Right atrium auricular region (tissue), 2 donors: ENCODE results near the gene ZNF784. TPM values are rescaled to one million over a fixed set of nuclear protein-coding genes. Genes with fewer than 3 reads are reported as not detected.

Experiments
- DNase-seq: peaks from one replicate; pipeline ENCODE4 v3.0.0-alpha.2; 2019; ENCODE audit warnings: low spot score
- H3K27ac ChIP-seq, 2 donors: fragments of 200-600 bp; sonication (generic); 1 replicate in 1 of 2; 2 replicates in 1 of 2; pipeline ENCODE4 v1.5.1; 2016 to 2019
- H3K27me3 ChIP-seq, 2 donors: fragments of 200-600 bp; sonication (generic); one replicate each; pipeline versions ENCODE4 v1.5.1 to v1.6.0; 2017 to 2019
- H3K36me3 ChIP-seq: fragments of 200-600 bp; sonication (generic); one replicate; pipeline ENCODE4 v1.5.1; 2016
- H3K4me1 ChIP-seq, 2 donors: fragments of 200-600 bp; sonication (generic); one replicate each; pipeline versions ENCODE4 v1.5.1 to v1.6.0; 2017 to 2019
- H3K4me3 ChIP-seq, 2 donors: fragments of 200-600 bp; sonication (generic); 1 replicate in 1 of 2; 2 replicates in 1 of 2; pipeline ENCODE4 v1.5.1; 2017 to 2019; ENCODE audit warnings: mild to moderate bottlenecking in 1 of 2, moderate library complexity in 1 of 2
- H3K9me3 ChIP-seq, 2 donors: fragments of 200-600 bp; sonication (generic); one replicate each; pipeline ENCODE4 v1.5.1; 2019
- CTCF ChIP-seq, 2 donors: fragments of 200-600 bp; sonication (generic); IDR thresholded peaks; one replicate each; pipeline ENCODE4 v1.5.1; 2019; ENCODE audit warnings: antibody characterized with exemption in 2 of 2
- total RNA-seq, 2 donors: library from RNA; depleted of rRNA; stranded (reverse); fragments of >200 nt; gene quantifications; one replicate each; pipeline ENCODE4 v1.1.0, GENCODE V29; 2016

Gene ZNF784
- total RNA-seq, 2 donors from 2014 or later: 7.8 to 10.6 TPM

- Histone ChIP-seq H3K4me3 (peak within 1 kb of the TSS; percentile 80 to 88), H3K4me1 (peaks cover 0 to 46% of the 10 kb centered on the region in 2 donors), H3K36me3 (peaks cover 11% of the 10 kb centered on the region), H3K27me3 (no peaks in the 10 kb centered on the region), H3K9me3 (no peaks in the 10 kb centered on the region), H3K27ac (peak within 1 kb of the TSS; percentile 87 to 90)
- no peak for TF ChIP-seq CTCF (IDR thresholded peaks at IDR 0.05)
- DNase-seq: no peak
These were observed 23.6 kb upstream of the ZNF784 start, which contains the start of gene CCDC106 for GRCh38 chr19:55647732-55648584. TSS of gene CCDC106 (plus strand) at chr19:55648212. CDS start at chr19:55649047, 835 bp downstream.

GRCh38 chr19:55646889-55647731 is 22.7 kb upstream of the ZNF784 start:
- peak overlapping the region; percentile 80 to 88 for H3K4me3 ChIP-seq
- peaks cover 0 to 53% of the 10 kb centered on the region in 2 donors for H3K4me1 ChIP-seq
- TF ChIP-seq CTCF (IDR thresholded peaks at IDR 0.05): no peak
- H3K9me3 ChIP-seq: no peaks in the 10 kb centered on the region
- H3K36me3 ChIP-seq: peaks cover 11% of the 10 kb centered on the region
- no peaks in the 10 kb centered on the region for H3K27me3 ChIP-seq
- peak overlapping the region; percentile 87 to 90 for H3K27ac ChIP-seq
- DNase-seq: no peak

GRCh38 chr19:55645512-55645881 is 21.1 kb upstream of the ZNF784 start:
- peaks cover 0 to 63% of the 10 kb centered on the region in 2 donors for H3K4me1 ChIP-seq
- no peak overlapping the region for H3K27ac ChIP-seq
- no peak overlapping the region for H3K4me3 ChIP-seq
- DNase-seq: no peak
- H3K36me3 ChIP-seq: peaks cover 11% of the 10 kb centered on the region
- H3K9me3 ChIP-seq: no peaks in the 10 kb centered on the region
- no peaks in the 10 kb centered on the region for H3K27me3 ChIP-seq
- no peak for TF ChIP-seq CTCF (IDR thresholded peaks at IDR 0.05)

GRCh38 chr19:55644842-55645511 is 20.6 kb upstream of the ZNF784 start:
- no peak overlapping the region for H3K27ac ChIP-seq
- no peak for DNase-seq
- H3K4me3 ChIP-seq: no peak overlapping the region
- peaks cover 11% of the 10 kb centered on the region for H3K36me3 ChIP-seq
- no peak for TF ChIP-seq CTCF (IDR thresholded peaks at IDR 0.05)
- H3K27me3 ChIP-seq: no peaks in the 10 kb centered on the region
- peaks cover 0 to 68% of the 10 kb centered on the region in 2 donors for H3K4me1 ChIP-seq
- no peaks in the 10 kb centered on the region for H3K9me3 ChIP-seq

GRCh38 chr19:55644191-55644833 is 19.9 kb upstream of the ZNF784 start:
- H3K4me1 ChIP-seq: peaks cover 0 to 71% of the 10 kb centered on the region in 2 donors
- H3K36me3 ChIP-seq: peaks cover 11% of the 10 kb centered on the region
- peak overlapping the region; percentile 85 to 97 for H3K4me3 ChIP-seq
- H3K9me3 ChIP-seq: no peaks in the 10 kb centered on the region
- peak overlapping the region; percentile 94 to 97 for H3K27ac ChIP-seq
- H3K27me3 ChIP-seq: no peaks in the 10 kb centered on the region
- DNase-seq: no peak
- no peak for TF ChIP-seq CTCF (IDR thresholded peaks at IDR 0.05)
